GM23248 (cell line): Measurements from ENCODE around the gene SLC15A4.

Source experiments
- EZH2 ChIP-seq: fragments of 200-600 bp; sonication (generic); IDR thresholded peaks from 2 replicates; pipeline ENCODE4 v1.6.1; 2018; ENCODE audit warnings: antibody characterized with exemption, mild to moderate bottlenecking; ENCODE audit not compliant: insufficient read depth, poor library complexity, severe bottlenecking
- EZH2phosphoT487 ChIP-seq: fragments of 200-600 bp; sonication (generic); IDR thresholded peaks from 2 replicates; pipeline ENCODE4 v1.6.1; 2018; ENCODE audit warnings: antibody characterized with exemption, moderate library complexity, mild to moderate bottlenecking, low read depth; ENCODE audit not compliant: insufficient read depth

DNA sequence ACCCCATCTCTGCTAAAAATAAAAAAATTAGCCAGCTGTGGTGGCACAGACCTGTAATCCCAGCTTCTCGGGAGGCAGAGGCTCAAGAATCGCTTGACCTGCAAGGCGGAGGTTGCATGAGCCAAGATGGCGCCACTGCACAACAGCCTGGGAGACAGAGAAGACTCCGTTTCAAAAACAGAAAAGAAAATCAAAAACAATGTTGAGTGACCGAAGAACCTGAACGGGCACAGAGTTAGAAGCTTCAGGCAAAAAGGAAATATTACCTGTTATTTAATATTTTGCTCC is 33.0 kb upstream of the SLC15A4 start:
- TF ChIP-seq EZH2 (no peak), EZH2phosphoT487 (no peak)
